NT2/D1 (cell line): Measurements from ENCODE around the gene RELT.

Source experiments
- DNase-seq: peaks from one replicate; pipeline ENCODE4 v3.0.0-alpha.2; 2011; ENCODE audit warnings: low read depth, low spot score
- H3K27me3 ChIP-seq: 2 replicates; pipeline ENCODE4 v1.6.0; 2011; ENCODE audit warnings: mild to moderate bottlenecking; ENCODE audit not compliant: insufficient read length, insufficient read depth
- H3K36me3 ChIP-seq: 2 replicates; pipeline ENCODE4 v1.6.1; 2011; ENCODE audit warnings: mild to moderate bottlenecking, low read length, mixed read lengths; ENCODE audit not compliant: insufficient read depth, insufficient read length
- H3K4me1 ChIP-seq: 2 replicates; pipeline ENCODE4 v1.5.1; 2011; ENCODE audit not compliant: insufficient read depth, insufficient read length
- H3K4me3 ChIP-seq: 2 replicates; pipeline ENCODE4 v1.5.1; 2011; ENCODE audit warnings: low read depth; ENCODE audit not compliant: insufficient read length
- H3K9ac ChIP-seq: 2 replicates; pipeline ENCODE4 v1.6.0; 2011; ENCODE audit warnings: low read depth; ENCODE audit not compliant: insufficient read length
- H3K9me3 ChIP-seq: 2 replicates; pipeline ENCODE4 v1.5.1; 2011; ENCODE audit warnings: mild to moderate bottlenecking, low read length; ENCODE audit not compliant: insufficient read depth
- SUZ12 ChIP-seq: IDR thresholded peaks from 2 replicates; pipeline ENCODE4 v1.6.1; 2011; ENCODE audit not compliant: insufficient read length, insufficient read depth; ENCODE audit errors: extremely low read depth
- YY1 ChIP-seq: IDR thresholded peaks from 2 replicates; pipeline ENCODE4 v1.6.1; 2011; ENCODE audit not compliant: insufficient read length, insufficient read depth
- ZNF274 ChIP-seq: IDR thresholded peaks from 2 replicates; pipeline ENCODE4 v1.6.1; 2011; ENCODE audit warnings: mild to moderate bottlenecking, low read depth, low read length

RELT gene, protein sequence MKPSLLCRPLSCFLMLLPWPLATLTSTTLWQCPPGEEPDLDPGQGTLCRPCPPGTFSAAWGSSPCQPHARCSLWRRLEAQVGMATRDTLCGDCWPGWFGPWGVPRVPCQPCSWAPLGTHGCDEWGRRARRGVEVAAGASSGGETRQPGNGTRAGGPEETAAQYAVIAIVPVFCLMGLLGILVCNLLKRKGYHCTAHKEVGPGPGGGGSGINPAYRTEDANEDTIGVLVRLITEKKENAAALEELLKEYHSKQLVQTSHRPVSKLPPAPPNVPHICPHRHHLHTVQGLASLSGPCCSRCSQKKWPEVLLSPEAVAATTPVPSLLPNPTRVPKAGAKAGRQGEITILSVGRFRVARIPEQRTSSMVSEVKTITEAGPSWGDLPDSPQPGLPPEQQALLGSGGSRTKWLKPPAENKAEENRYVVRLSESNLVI

GRCh38 chr11:73376160-73376802, at the start of gene RELT:
Gene RELT (plus strand): TSS chr11:73376399. CDS start chr11:73389137, 12,738 bp downstream.
- H3K4me1 ChIP-seq = peaks cover 17% of the 10 kb centered on the region
- peak within 1 kb of the TSS; percentile 91 for H3K9ac ChIP-seq
- H3K36me3 ChIP-seq = peaks cover 19% of the 10 kb centered on the region
- no peaks in the 10 kb centered on the region for H3K9me3 ChIP-seq
- H3K4me3 ChIP-seq = peak within 1 kb of the TSS; percentile 94
- TF ChIP-seq YY1 = no peak
- no peak for TF ChIP-seq ZNF274
- no peak for TF ChIP-seq SUZ12
- DNase-seq = peak; percentile 89
- H3K27me3 ChIP-seq = no peaks in the 10 kb centered on the region

DNA sequence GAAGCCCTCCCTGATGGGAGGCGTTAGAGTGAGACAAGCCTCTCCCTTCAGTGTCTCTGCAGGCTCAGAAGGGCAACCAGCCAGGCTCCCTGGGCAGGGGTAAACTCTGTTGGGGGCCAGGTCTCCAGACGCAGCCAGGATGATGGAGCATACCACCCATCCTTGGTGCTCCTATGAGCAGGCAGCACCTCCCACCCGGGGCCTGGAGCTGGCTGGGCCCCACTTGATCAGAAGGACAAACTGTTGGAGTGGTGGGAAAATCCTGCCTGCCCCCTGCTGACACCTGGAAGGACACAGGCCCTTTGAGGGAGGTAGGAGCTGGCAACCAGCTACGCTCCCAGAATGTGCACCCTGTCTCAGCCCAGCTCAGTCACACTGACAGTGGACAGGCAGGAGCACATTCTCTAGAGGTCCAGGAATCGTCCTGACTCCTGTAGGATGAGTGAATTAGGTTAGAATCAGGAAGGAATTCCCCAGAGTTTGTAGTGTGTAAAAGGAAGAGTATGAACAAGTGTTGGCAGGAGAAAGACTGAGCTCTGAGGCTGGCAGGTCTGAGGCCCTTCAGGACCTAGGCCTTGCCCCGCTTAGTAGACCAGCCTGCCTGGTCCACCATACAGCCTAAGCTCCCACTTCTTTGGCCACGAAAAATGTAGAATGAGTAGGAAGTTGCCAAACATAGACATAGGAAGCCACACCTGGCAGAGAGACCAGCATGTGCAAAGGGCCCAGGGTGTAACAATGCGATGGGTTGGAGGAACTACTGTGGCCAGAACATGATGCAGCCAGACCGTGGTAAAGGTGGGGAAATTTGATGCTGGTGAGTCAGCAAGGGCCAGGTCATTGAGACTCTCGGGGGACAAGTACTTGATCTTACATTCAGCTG, 49.0 kb upstream of the RELT start:
- no peak for TF ChIP-seq YY1
- no peak for TF ChIP-seq SUZ12
- TF ChIP-seq ZNF274 = no peak
- Histone ChIP-seq H3K9ac (peak overlapping the region; percentile 21), H3K36me3 (peaks cover 21% of the 10 kb centered on the region), H3K4me1 (peaks cover 40% of the 10 kb centered on the region), H3K27me3 (no peaks in the 10 kb centered on the region), H3K9me3 (no peaks in the 10 kb centered on the region), H3K4me3 (no peak overlapping the region)
- DNase-seq = no peak

GRCh38 chr11:73327812-73328364, 48.3 kb upstream of the RELT start:
- TF ChIP-seq YY1 = no peak
- no peak for TF ChIP-seq SUZ12
- TF ChIP-seq ZNF274 = no peak
- H3K27me3 ChIP-seq = no peaks in the 10 kb centered on the region
- no peak for DNase-seq
- H3K36me3 ChIP-seq = peaks cover 21% of the 10 kb centered on the region
- peaks cover 37% of the 10 kb centered on the region for H3K4me1 ChIP-seq
- no peak overlapping the region for H3K9ac ChIP-seq
- H3K4me3 ChIP-seq = no peak overlapping the region
- no peaks in the 10 kb centered on the region for H3K9me3 ChIP-seq

GRCh38 chr11:73330569-73331093, 45.6 kb upstream of the RELT start:
- no peak for DNase-seq
- H3K27me3 ChIP-seq = no peaks in the 10 kb centered on the region
- H3K4me1 ChIP-seq = peaks cover 42% of the 10 kb centered on the region
- H3K9ac ChIP-seq = peak overlapping the region; percentile 52
- H3K4me3 ChIP-seq = no peak overlapping the region
- H3K9me3 ChIP-seq = no peaks in the 10 kb centered on the region
- peaks cover 16% of the 10 kb centered on the region for H3K36me3 ChIP-seq
- no peak for TF ChIP-seq ZNF274
- TF ChIP-seq SUZ12 = no peak
- no peak for TF ChIP-seq YY1

- Histone ChIP-seq H3K36me3 (peaks cover 16% of the 10 kb centered on the region), H3K9me3 (no peaks in the 10 kb centered on the region), H3K27me3 (no peaks in the 10 kb centered on the region), H3K4me3 (no peak overlapping the region), H3K4me1 (peaks cover 40% of the 10 kb centered on the region), H3K9ac (no peak overlapping the region)
- no peak for TF ChIP-seq SUZ12
- TF ChIP-seq YY1 = no peak
- TF ChIP-seq ZNF274 = no peak
- peak; percentile 74 for DNase-seq
Measured at GRCh38 chr11:73331138-73331916, 44.9 kb upstream of the RELT start.

- TF ChIP-seq ZNF274 (no peak), SUZ12 (no peak), YY1 (no peak)
- H3K36me3 ChIP-seq = peaks cover 16% of the 10 kb centered on the region
- no peak overlapping the region for H3K4me3 ChIP-seq
- peaks cover 34% of the 10 kb centered on the region for H3K4me1 ChIP-seq
- H3K9me3 ChIP-seq = no peaks in the 10 kb centered on the region
- no peaks in the 10 kb centered on the region for H3K27me3 ChIP-seq
- H3K9ac ChIP-seq = no peak overlapping the region
- no peak for DNase-seq
Measured at GRCh38 chr11:73333173-73333572, 43.0 kb upstream of the RELT start.
